ENCODE results near the gene TCP11L2. TPM values are rescaled to one million over a fixed set of nuclear protein-coding genes. Genes with fewer than 3 reads are reported as not detected.

Gene TCP11L2
- total and polyA plus RNA-seq, 2 of the 4 experiments (the other 2 are of a cell fraction) = 7.3 to 32.8 TPM

DNA sequence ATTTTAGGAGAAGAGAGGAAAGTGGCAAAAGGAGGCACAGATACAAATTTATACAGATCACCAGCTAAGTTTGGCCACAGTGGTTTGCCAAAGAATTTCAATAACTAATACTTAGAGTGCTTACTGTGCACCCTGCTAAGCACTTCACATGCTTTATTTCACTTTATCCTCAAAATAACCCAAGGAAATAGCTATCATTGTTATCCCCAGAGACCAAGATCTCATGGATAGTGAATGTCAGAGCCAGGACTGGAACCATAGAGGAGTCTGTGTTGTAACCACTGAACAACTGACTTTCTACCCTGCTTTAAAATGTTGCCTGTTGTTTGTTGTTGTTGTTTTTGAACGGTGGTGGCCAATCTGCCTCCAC lies 1.3 kb upstream of the TCP11L2 start:
- Histone ChIP-seq H4K8ac (ENCODE audit: low read depth in 2 of 2, low read length in 2 of 2) (peak overlapping the region; percentile 46 to 83; a peak in 1 of 4 replicates), H3K9ac (ENCODE audit: low read depth, low read length) (no peak overlapping the region), H2BK120ac (ENCODE audit: low read depth, low read length) (0 out of 2 replicates have a peak overlapping the region, but pooled peaks have one; percentile 3), H2BK20ac (ENCODE audit: low read depth, low read length) (no peak overlapping the region), H3K27ac (ENCODE audit: insufficient read depth, low read length) (no peak overlapping the region), H3K4me3 (ENCODE audit: insufficient read depth, low read depth, low read length) (no peak overlapping the region), H3K36me3 (ENCODE audit: control insufficient read depth, insufficient read depth, low read length) (no peaks in the 10 kb centered on the region), H3K4me2 (ENCODE audit: low read depth, low read length) (peak overlapping the region; percentile 99; the same call in 1 of the 2 replicates), H3K79me1 (ENCODE audit: low read depth in 1 of 2, low read length in 2 of 2) (peaks cover 4 to 26% of the 10 kb centered on the region in 2 experiments; a peak in 3 of 4 replicates), H3K9me1 (ENCODE audit: insufficient read depth, low read length) (peaks cover 7% of the 10 kb centered on the region; the same call in 1 of the 2 replicates), H3K14ac (replicated peaks; ENCODE audit: low read depth, low read length) (no peak overlapping the region), H2BK15ac (ENCODE audit: low read depth, low read length) (no peak overlapping the region), H3K23ac (ENCODE audit: low read depth, low read length) (no peak overlapping the region), H4K5ac (ENCODE audit: low read depth, low read length) (no peak overlapping the region; the same call in 1 of the 2 replicates), H2AK9ac (replicated peaks; ENCODE audit: low read depth, low read length, poor library complexity) (no peak overlapping the region), H2AK5ac (ENCODE audit: low read depth, low read length) (no peak overlapping the region), H4K91ac (ENCODE audit: insufficient read depth, low read depth, low read length) (no peak overlapping the region), H3K18ac (ENCODE audit: low read depth, low read length) (peak overlapping the region; percentile 67; the same call in 1 of the 2 replicates), H3K27me3 (ENCODE audit: control insufficient read depth, insufficient read depth, low read length) (no peaks in the 10 kb centered on the region), H3K56ac (ENCODE audit: extremely low read depth, insufficient read depth, low read length) (no peak overlapping the region), H2BK5ac (ENCODE audit: low read depth, low read length, poor library complexity, severe bottlenecking) (peak overlapping the region; percentile 47), H3K4ac (ENCODE audit: low read depth, low read length) (no peak overlapping the region), H2AFZ (replicated peaks; ENCODE audit: low read length, poor library complexity) (no peak overlapping the region), H4K20me1 (ENCODE audit: insufficient read depth, low read length) (no peaks in the 10 kb centered on the region), H3K9me3 (ENCODE audit: control insufficient read depth, insufficient read depth, low read length) (no peaks in the 10 kb centered on the region), H3K4me1 (ENCODE audit: control insufficient read depth, insufficient read depth, low read length) (peaks cover 9% of the 10 kb centered on the region)
- dilution Hi-C loops (cut with HindIII; ENCODE audit: low sequenced_read_pairs, unreplicated experiment) = no loop called here
- no TSS peak for BruUV-seq (replicated peaks)
- ATAC-seq (ENCODE audit: low read depth) (no peak), DNase-seq (no peak)
- in situ Hi-C loops (cut with MboI; ENCODE audit: low sequenced_read_pairs) = no loop called here
- POLR2A ChIA-PET (ENCODE audit: unreplicated experiment) = no interaction called here
- intact Hi-C loops (cut with micrococcal nuclease) = no loop called here
- CTCF ChIA-PET = no interaction called here
- no peak for TF ChIP-seq POLR2A (IDR thresholded peaks at IDR 0.05; ENCODE audit: low read depth, low read length)
- no peak for TF ChIP-seq SMC3 (IDR thresholded peaks at IDR 0.05; ENCODE audit: low read depth, low read length)
- TF ChIP-seq CHD1 (IDR thresholded peaks at IDR 0.05; ENCODE audit: low read depth, low read length) = no peak
- TF ChIP-seq NFE2L2 (IDR thresholded peaks at IDR 0.05; ENCODE audit: low read depth, low read length) = no peak
- no peak for TF ChIP-seq MAZ (IDR thresholded peaks at IDR 0.05; ENCODE audit: borderline replicate concordance, low read depth, low read length)
- TF ChIP-seq, protein P1, sequence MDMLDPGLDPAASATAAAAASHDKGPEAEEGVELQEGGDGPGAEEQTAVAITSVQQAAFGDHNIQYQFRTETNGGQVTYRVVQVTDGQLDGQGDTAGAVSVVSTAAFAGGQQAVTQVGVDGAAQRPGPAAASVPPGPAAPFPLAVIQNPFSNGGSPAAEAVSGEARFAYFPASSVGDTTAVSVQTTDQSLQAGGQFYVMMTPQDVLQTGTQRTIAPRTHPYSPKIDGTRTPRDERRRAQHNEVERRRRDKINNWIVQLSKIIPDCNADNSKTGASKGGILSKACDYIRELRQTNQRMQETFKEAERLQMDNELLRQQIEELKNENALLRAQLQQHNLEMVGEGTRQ (IDR thresholded peaks at IDR 0.05; ENCODE audit: low read depth, low read length) = no peak
- TF ChIP-seq CEBPB (IDR thresholded peaks at IDR 0.05; ENCODE audit: low read depth, low read length) = no peak
- no peak for TF ChIP-seq BHLHE40 (IDR thresholded peaks at IDR 0.05; ENCODE audit: low read depth, low read length)
- no peak for TF ChIP-seq RCOR1 (IDR thresholded peaks at IDR 0.05; ENCODE audit: insufficient replicate concordance, low read length)
- TF ChIP-seq MAFK (IDR thresholded peaks at IDR 0.05; ENCODE audit: low read depth, low read length) = no peak
- no peak for TF ChIP-seq FOS (IDR thresholded peaks at IDR 0.05; ENCODE audit: low read depth, low read length)
- TF ChIP-seq RFX5 (IDR thresholded peaks at IDR 0.05; ENCODE audit: low read depth, low read length) = no peak
- TF ChIP-seq RAD21 (IDR thresholded peaks at IDR 0.05; ENCODE audit: low read length) = no peak
- TF ChIP-seq, protein P2, sequence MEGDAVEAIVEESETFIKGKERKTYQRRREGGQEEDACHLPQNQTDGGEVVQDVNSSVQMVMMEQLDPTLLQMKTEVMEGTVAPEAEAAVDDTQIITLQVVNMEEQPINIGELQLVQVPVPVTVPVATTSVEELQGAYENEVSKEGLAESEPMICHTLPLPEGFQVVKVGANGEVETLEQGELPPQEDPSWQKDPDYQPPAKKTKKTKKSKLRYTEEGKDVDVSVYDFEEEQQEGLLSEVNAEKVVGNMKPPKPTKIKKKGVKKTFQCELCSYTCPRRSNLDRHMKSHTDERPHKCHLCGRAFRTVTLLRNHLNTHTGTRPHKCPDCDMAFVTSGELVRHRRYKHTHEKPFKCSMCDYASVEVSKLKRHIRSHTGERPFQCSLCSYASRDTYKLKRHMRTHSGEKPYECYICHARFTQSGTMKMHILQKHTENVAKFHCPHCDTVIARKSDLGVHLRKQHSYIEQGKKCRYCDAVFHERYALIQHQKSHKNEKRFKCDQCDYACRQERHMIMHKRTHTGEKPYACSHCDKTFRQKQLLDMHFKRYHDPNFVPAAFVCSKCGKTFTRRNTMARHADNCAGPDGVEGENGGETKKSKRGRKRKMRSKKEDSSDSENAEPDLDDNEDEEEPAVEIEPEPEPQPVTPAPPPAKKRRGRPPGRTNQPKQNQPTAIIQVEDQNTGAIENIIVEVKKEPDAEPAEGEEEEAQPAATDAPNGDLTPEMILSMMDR (conservative IDR thresholded peaks at IDR 0.05; ENCODE audit: low read depth, low read length) = no peak
- TF ChIP-seq MXI1 (IDR thresholded peaks at IDR 0.05; ENCODE audit: borderline replicate concordance, low read depth, low read length) = no peak
- TF ChIP-seq, protein P3, sequence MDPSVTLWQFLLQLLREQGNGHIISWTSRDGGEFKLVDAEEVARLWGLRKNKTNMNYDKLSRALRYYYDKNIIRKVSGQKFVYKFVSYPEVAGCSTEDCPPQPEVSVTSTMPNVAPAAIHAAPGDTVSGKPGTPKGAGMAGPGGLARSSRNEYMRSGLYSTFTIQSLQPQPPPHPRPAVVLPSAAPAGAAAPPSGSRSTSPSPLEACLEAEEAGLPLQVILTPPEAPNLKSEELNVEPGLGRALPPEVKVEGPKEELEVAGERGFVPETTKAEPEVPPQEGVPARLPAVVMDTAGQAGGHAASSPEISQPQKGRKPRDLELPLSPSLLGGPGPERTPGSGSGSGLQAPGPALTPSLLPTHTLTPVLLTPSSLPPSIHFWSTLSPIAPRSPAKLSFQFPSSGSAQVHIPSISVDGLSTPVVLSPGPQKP (IDR thresholded peaks at IDR 0.05; ENCODE audit: borderline replicate concordance, low read depth, low read length) = no peak
- no CpG with 5 or more reads among the region's 1 CpG for WGBS, 2 experiments (ENCODE audit: extremely low coverage in 2 of 2, insufficient read length in 1 of 2)

Data from IMR-90 (cell line).